Right lobe of liver (tissue), 6 donors: ENCODE results near the gene DYNLRB1. TPM values are rescaled to one million over a fixed set of nuclear protein-coding genes. Genes with fewer than 3 reads are reported as not detected.

Experiments used
- ATAC-seq, 4 donors: fragments of 200-7000 bp; cut with Tn5 transposase; one replicate each; pipeline ENCODE4 v1.9.1; 2020; ENCODE audit warnings: mild to moderate bottlenecking in 4 of 4, moderate library complexity in 4 of 4
- DNase-seq, 3 donors: peaks; one replicate each; pipeline ENCODE4 v3.0.0-alpha.2; 2020
- H3K27ac ChIP-seq, 3 donors: fragments of 200-600 bp; one replicate each; pipeline ENCODE4 v1.8.0; 2022
- H3K27me3 ChIP-seq, 2 donors: fragments of 200-600 bp; one replicate each; pipeline ENCODE4 v1.8.0; 2022
- H3K36me3 ChIP-seq, 4 donors: fragments of 200-600 bp; sonication (generic) in 1 of 4; one replicate each; pipeline versions ENCODE4 v1.5.1 to v1.8.0; 2017 to 2022; ENCODE audit warnings: control low read depth in 1 of 4
- H3K4me1 ChIP-seq, 4 donors: fragments of 200-600 bp; sonication (generic) in 1 of 4; one replicate each; pipeline versions ENCODE4 v1.5.1 to v1.8.0; 2017 to 2022; ENCODE audit warnings: control low read depth in 1 of 4
- H3K4me3 ChIP-seq, 3 donors: fragments of 200-600 bp; one replicate each; pipeline ENCODE4 v1.8.0; 2022
- H3K9me3 ChIP-seq, 4 donors: fragments of 200-600 bp; sonication (generic) in 1 of 4; one replicate each; pipeline versions ENCODE4 v1.5.1 to v1.8.0; 2017 to 2022; ENCODE audit warnings: control low read depth in 1 of 4
- POLR2A ChIP-seq: fragments of 450-650 bp; IDR thresholded peaks from one replicate; pipeline ENCODE4 v1.6.1; 2017; ENCODE audit warnings: antibody characterized with exemption, mild to moderate bottlenecking
- WGBS: methylation state at CpG from one replicate; pipeline ENCODE4 v1.1.6; 2018; ENCODE audit warnings: low coverage, low lambda C conversion rate; ENCODE audit not compliant: insufficient coverage; ENCODE audit errors: missing lambda C conversion rate; 5-methylcytosine and 5-hydroxymethylcytosine counted together
- intact Hi-C, 2 donors: fragments of 100-400 bp; cut with DNase I; formaldehyde crosslinking; loops; one replicate each; pipeline versions ENCODE4 v1.11.2 to v1.14.1; 2022
- total RNA-seq, 6 experiments: library from RNA; depleted of rRNA in 2 of 6; stranded (reverse); fragments of >200 nt in 2 of 6; fragmentation: NEBNext Ultra II Directional in 3 of 6; extraction: Animal tissue kit (Norgen Biotek cat#: 25700) in 3 of 6; gene quantifications; one replicate each; pipeline versions ENCODE4 v1.1.0 to v1.2.4, GENCODE V29; 2016 to 2023
- TF ChIP-seq, protein P1 (sequence below), 4 donors: fragments of 200-600 bp in 3 of 4; fragments of 450-650 bp in 1 of 4; IDR thresholded peaks; one replicate each; pipeline versions ENCODE4 v1.5.1 to v1.8.0; 2016 to 2022; ENCODE audit warnings: antibody characterized with exemption in 4 of 4, mild to moderate bottlenecking in 2 of 4
- donor health status: DM: no; HTN: yes; CAD: no.
- donor health status: DM: no; HTN: no; CAD: no.
- donor health status: DM: no; HTN: no; CAD: no.
- donor health status: DM: no; HTN: yes; CAD: no.
- donor health status: DM: no; HTN: yes; CAD: no.

The DYNLRB1 gene
- total RNA-seq, 6 experiments from 2014 or later = 34.8 to 84.3 (median 42.7) TPM

DNA sequence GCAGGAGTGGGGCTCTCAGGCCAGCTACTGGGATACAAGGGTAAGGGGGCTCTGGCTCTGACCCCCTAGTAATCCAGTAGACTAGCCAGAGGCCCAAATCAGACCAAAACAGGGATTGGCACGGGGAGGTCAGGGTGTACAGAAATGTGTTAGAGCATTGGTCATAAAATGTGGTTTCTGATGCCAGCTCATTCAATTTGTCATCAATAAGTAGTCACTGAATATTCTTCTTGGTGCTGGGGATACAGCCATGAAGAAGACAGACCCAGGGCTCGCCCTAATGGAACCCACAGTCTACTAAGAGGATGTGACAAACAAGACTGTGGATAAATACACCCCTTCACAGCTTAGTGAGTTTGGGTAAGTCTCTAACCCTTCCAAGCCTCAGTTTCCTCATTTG, 53.4 kb downstream of the DYNLRB1 start:
- TF ChIP-seq, protein P1, sequence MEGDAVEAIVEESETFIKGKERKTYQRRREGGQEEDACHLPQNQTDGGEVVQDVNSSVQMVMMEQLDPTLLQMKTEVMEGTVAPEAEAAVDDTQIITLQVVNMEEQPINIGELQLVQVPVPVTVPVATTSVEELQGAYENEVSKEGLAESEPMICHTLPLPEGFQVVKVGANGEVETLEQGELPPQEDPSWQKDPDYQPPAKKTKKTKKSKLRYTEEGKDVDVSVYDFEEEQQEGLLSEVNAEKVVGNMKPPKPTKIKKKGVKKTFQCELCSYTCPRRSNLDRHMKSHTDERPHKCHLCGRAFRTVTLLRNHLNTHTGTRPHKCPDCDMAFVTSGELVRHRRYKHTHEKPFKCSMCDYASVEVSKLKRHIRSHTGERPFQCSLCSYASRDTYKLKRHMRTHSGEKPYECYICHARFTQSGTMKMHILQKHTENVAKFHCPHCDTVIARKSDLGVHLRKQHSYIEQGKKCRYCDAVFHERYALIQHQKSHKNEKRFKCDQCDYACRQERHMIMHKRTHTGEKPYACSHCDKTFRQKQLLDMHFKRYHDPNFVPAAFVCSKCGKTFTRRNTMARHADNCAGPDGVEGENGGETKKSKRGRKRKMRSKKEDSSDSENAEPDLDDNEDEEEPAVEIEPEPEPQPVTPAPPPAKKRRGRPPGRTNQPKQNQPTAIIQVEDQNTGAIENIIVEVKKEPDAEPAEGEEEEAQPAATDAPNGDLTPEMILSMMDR (IDR thresholded peaks at IDR 0.05) = no peak
- no peak for TF ChIP-seq POLR2A

DNA sequence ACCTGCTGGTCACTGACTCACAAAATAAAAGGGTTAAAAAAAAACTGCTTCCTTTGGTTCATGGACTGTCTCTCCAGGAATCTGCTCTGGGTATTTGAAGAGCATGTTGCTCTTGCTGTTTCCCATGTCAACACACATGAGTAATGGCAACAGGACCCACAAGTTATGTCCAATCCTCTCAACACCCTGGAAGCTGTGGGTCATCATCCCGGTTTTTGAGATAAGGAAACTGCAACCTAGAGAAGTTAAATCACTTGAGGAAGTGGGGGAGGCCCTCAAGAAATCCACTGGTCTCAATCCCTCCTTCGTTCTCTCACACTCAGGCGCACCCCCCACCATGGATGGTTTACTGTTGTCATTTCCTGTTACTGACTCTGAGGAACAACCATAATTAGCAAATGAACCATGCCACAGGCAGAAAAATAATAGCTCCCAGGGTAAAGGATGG, 54.7 kb downstream of the DYNLRB1 start:
- Histone ChIP-seq H3K4me3 (no peak overlapping the region), H3K27ac (no peak overlapping the region), H3K36me3 (no peaks in the 10 kb centered on the region), H3K4me1 (no peaks in the 10 kb centered on the region), H3K27me3 (no peaks in the 10 kb centered on the region), H3K9me3 (no peaks in the 10 kb centered on the region)
- intact Hi-C loops = no loop called here
- ATAC-seq (peak in 2 of 4 donors; percentile 22 to 33), DNase-seq (peak in 1 of 3 donors; percentile 31)
- 39% methylated on average over 2 of the region's 3 CpGs for WGBS
- TF ChIP-seq, protein P1 (IDR thresholded peaks at IDR 0.05) = no peak
- TF ChIP-seq POLR2A = no peak

More for the DNA sequence above, 53.4 kb downstream of the DYNLRB1 start:
- ATAC-seq = no peak
- DNase-seq = no peak
- Histone ChIP-seq H3K4me1 (peaks cover 0 to 8% (median 0%) of the 10 kb centered on the region in 4 donors), H3K27me3 (no peaks in the 10 kb centered on the region), H3K36me3 (no peaks in the 10 kb centered on the region), H3K9me3 (no peaks in the 10 kb centered on the region), H3K27ac (no peak overlapping the region), H3K4me3 (no peak overlapping the region)
- 100% methylated on average over 1 of the region's 2 CpGs for WGBS
- intact Hi-C loops = no loop called here

DNA sequence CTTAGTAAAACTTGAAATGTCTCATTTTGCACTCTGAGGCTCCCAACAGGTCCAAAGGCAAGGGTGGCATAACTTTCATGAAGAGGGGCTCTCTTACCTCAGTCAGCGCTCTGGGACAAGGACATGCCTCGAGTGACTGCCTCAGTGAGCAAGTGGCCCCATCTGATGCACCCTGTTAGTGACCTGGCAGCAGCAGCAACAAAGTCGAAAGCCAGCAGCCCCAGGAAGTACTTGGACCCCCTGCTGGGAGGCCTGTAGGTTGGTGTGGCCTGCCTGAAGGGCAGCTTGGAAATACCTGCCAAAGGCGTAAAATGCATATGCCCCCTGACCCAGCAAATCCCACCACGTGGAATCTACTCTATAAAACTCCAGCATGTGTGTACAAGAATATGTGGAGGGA, 55.5 kb downstream of the DYNLRB1 start:
- no peaks in the 10 kb centered on the region for H3K9me3 ChIP-seq
- no peaks in the 10 kb centered on the region for H3K27me3 ChIP-seq
- ATAC-seq = no peak
- no peaks in the 10 kb centered on the region for H3K4me1 ChIP-seq
- no peak overlapping the region for H3K4me3 ChIP-seq
- no peak for TF ChIP-seq POLR2A
- TF ChIP-seq, protein P1 (IDR thresholded peaks at IDR 0.05) = no peak
- no peak overlapping the region for H3K27ac ChIP-seq
- no peaks in the 10 kb centered on the region for H3K36me3 ChIP-seq
- WGBS = no CpG with 5 or more reads among the region's 5 CpGs
- intact Hi-C loops = no loop called here
- DNase-seq = peak in 1 of 3 donors; percentile 32

DNA sequence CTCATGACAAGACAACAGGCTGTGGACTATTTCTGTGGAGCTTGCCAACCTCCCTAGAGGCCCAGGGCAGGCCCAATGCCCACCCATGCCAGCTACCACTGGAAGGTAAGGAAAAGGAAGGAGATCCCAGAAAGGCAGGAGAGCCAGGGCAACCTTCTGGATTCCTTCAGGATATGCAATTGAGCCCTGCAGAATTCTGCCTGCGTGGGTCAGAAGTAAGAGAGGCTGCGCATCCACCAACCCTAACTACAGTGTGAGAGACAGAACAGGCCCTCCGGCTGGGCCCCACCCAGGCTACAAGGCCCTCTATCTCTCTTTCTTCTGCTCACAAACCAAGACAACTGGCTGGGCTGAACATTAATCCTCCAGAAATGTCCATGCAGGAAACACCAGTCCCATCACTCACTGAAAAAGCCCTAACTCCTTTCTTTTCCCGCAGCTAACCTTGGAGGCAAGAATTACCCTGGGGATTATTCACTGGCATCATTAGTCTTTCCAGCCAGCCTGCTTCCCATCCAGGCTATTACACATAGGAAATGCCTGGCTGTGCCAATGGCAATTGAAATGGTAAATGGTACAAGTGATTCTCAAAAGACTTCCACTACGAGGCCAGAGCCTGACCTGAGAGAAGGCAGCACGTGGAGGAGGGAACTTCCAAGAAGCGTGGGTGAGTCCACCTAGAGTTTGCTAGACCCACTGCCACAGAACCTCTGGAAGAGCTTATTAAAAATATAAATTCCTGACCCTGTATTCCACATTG, 57.5 kb downstream of the DYNLRB1 start:
- WGBS = 100% methylated on average over 3 of the region's 7 CpGs
- Histone ChIP-seq H3K9me3 (no peaks in the 10 kb centered on the region), H3K27me3 (no peaks in the 10 kb centered on the region), H3K27ac (no peak overlapping the region), H3K36me3 (no peaks in the 10 kb centered on the region), H3K4me3 (no peak overlapping the region), H3K4me1 (no peaks in the 10 kb centered on the region)
- ATAC-seq (no peak), DNase-seq (no peak)
- TF ChIP-seq, protein P1 (IDR thresholded peaks at IDR 0.05) = no peak
- TF ChIP-seq POLR2A = no peak
- intact Hi-C loops = no loop called here
